AG09309 (cell line): ENCODE measurements around the gene NAV3.

Experiments used
- DNase-seq: peaks from one replicate; pipeline ENCODE4 v3.0.0-alpha.2; 2010; ENCODE audit warnings: low read depth
- H3K4me3 ChIP-seq: 2 replicates; pipeline ENCODE4 v1.5.1; 2011; ENCODE audit warnings: mild to moderate bottlenecking, low read depth, low read length, moderate library complexity; ENCODE audit not compliant: control insufficient read depth
- TF ChIP-seq, protein P1 (sequence below): IDR thresholded peaks from 2 replicates; pipeline ENCODE4 v1.5.1; 2011; ENCODE audit warnings: mild to moderate bottlenecking, low read depth, low read length, inconsistent platforms; ENCODE audit not compliant: insufficient read depth, control insufficient read depth; ENCODE audit errors: missing control alignments

The NAV3 gene

DNA sequence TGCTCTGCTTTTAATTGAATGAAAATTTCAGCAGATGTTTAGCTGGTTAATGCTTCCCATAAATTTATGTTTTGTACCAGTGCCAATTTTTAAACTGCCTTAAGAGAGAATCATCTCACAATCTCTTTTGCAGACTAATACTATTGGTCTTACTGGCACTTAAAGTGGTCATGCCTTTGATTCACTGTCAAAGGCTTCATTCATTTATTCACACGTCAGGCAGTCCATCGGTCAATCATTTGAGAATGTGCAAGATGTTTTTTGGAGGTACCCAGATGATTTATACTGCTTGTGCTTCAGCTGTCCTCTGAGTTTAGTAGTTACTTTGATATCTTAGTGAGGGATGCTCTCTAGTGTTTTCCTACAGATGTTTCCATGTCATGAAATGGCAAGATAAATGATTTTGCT, 83.4 kb downstream of the NAV3 start:
- DNase-seq, result peak; percentile 7
- H3K4me3 ChIP-seq, result no peak overlapping the region
- TF ChIP-seq, protein P1, sequence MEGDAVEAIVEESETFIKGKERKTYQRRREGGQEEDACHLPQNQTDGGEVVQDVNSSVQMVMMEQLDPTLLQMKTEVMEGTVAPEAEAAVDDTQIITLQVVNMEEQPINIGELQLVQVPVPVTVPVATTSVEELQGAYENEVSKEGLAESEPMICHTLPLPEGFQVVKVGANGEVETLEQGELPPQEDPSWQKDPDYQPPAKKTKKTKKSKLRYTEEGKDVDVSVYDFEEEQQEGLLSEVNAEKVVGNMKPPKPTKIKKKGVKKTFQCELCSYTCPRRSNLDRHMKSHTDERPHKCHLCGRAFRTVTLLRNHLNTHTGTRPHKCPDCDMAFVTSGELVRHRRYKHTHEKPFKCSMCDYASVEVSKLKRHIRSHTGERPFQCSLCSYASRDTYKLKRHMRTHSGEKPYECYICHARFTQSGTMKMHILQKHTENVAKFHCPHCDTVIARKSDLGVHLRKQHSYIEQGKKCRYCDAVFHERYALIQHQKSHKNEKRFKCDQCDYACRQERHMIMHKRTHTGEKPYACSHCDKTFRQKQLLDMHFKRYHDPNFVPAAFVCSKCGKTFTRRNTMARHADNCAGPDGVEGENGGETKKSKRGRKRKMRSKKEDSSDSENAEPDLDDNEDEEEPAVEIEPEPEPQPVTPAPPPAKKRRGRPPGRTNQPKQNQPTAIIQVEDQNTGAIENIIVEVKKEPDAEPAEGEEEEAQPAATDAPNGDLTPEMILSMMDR, result no peak

DNA sequence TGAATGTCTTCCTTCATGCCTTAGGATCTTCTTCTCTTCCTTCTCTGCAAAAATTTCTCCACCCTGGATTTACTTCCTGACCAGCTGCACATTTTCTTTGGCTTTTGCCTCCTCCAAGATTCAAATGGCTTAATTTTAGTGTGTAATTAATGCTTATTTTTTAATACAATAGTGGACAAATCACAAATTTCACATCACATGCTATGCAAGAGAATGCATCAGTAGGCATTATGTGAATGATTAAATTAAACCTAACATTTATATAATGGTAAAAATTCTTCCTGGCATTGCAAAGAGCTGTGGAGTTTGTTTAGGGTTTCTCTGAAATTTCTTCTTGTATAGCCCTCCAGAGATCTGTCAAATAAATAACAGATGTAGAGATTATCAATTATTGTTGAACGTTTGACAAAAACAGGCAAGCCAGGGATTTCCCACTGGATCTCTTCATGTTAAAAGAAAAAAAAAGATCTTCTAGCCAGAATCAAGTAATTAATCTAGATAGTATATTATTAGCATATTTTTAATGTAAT, 84.4 kb downstream of the NAV3 start:
- DNase-seq, result no peak
- H3K4me3 ChIP-seq, result no peak overlapping the region
- TF ChIP-seq, protein P1, result no peak

DNA sequence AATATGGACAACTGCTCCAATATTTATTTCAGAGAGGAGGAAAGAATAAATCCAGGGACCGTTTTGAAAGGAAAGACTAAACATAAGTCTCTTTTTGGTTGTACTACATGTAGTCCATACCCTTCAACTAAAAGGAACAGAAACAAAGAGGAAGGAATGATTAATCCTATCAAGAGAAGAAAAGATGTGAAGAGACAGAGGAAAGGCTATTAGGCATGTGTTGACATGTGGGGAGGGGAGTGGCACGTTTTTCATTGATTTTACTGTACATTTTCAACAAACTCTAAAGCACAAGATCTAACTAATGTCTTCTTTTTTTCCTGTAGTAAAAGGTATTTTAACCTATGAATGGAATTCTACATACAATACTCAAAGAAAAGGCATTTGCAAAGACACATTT, 85.6 kb downstream of the NAV3 start:
- TF ChIP-seq, protein P1, result no peak
- no peak for DNase-seq
- H3K4me3 ChIP-seq, result no peak overlapping the region

DNA sequence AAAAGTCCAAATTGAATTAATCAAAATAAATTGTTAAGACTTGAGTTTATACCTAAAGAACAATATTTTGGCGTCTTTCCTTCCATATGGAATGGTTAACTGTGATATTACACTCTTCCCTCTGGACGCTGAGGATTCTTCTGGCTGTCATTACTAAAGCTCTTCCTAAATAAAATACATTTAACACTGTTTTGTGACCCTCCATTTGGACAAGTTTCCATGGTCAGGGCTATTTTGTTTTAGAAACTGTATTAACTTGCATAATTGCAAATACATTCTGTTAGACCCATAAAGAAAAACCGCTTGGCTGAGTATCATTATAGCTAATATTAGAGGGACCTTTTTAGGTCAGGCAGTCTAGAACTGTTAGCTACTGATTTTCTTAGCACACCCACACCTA, 87.4 kb downstream of the NAV3 start:
- no peak for DNase-seq
- TF ChIP-seq, protein P1, result no peak
- no peak overlapping the region for H3K4me3 ChIP-seq

DNA sequence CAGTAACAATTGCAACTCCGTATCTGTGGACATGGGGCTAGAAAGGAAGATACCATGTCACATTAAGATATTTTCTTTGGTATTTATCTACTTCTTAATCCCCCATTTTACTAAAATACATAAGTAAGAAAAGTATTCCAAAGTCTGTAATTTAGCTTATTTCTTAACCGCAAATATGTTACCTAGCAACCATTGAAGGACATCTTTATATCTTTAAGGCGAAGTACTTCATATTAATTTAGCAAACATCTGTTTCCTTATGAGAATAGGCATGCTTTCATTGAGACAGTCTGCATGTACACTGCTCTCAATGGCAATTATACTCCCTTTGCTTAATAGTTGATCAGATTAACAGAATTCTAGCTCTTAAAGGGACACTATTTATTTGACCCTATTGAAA, 88.8 kb downstream of the NAV3 start:
- DNase-seq, result no peak
- no peak overlapping the region for H3K4me3 ChIP-seq
- TF ChIP-seq, protein P1, result no peak

DNA sequence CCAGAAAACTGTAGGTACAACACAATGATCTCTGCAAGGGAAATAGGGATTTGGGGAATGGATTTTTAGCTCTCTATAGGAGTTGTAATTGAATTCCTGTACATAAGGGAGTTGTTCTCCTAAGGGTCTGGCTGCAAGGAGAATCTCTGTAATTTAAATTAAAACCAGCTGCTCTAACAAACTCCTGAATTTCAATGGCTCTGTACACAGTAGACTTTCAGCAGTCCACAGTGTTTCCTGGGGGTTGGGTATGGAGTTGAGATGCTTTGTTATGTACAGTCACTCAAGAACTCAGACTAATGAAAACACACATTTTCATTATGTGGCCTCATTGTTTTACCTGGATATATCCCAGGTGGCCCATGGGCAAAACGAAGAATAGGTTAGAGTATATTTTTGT, 93.2 kb downstream of the NAV3 start:
- no peak for DNase-seq
- no peak overlapping the region for H3K4me3 ChIP-seq
- TF ChIP-seq, protein P1, result no peak

DNA sequence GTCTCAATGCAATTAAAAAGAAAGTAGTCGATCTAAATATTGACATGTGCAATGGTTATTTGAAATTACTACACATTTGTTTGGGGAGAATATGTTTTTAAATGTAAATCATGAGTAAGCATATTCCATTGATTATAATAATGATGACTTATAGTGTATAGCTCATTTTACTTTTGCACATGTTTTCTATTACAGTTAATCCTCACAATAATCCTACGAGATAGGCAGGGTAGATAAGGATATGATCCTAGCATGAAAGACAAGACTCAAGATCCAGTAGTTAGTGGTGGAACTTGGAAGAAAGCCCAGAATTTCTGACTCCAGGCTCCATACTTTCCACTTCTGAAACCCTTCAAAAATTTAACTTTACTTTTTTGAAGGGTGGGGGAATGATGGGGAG, 94.0 kb downstream of the NAV3 start:
- TF ChIP-seq, protein P1, result no peak
- DNase-seq, result peak; percentile 76
- no peak overlapping the region for H3K4me3 ChIP-seq
